Peyer's patch (tissue), 4 donors: ENCODE measurements around the gene RRP9.

ENCODE experiments used
- CTCF ChIP-seq, 6 experiments: fragments of 450-650 bp in 4 of 6; fragments of 200-600 bp in 2 of 6; sonication (generic) in 1 of 6; IDR thresholded peaks; one replicate each; pipeline ENCODE4 v1.5.1; 2017 to 2019; ENCODE audit warnings: antibody characterized with exemption in 6 of 6, mild to moderate bottlenecking in 3 of 6, moderate library complexity in 1 of 6
- POLR2A ChIP-seq, 2 donors: fragments of 450-650 bp; IDR thresholded peaks; one replicate each; pipeline ENCODE4 v1.5.1; 2017; ENCODE audit warnings: antibody characterized with exemption in 2 of 2, mild to moderate bottlenecking in 2 of 2, moderate library complexity in 2 of 2

DNA sequence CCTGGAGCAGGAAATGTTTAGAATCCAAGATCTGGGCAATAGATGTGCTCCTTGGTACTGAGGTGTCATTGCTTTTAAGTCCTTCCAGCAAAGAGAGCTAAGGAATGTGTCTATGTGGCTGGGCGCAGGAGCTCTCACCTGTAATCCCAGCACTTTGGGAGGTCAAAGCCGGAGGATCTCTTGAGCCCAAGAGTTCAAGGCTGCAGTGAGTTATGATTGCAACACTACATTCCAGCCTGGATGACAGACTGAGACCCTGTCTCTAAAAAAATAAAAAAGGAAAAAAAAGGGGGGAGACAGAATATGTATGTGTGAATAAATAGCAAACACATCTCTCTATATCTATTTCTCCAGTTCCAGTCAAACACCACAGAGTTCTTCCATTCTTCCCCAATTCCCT, 9.2 kb upstream of the RRP9 start:
- TF ChIP-seq CTCF (IDR thresholded peaks at IDR 0.05) (no peak), POLR2A (IDR thresholded peaks at IDR 0.05) (no peak)
